Measurements from ENCODE around the gene RPTOR. TPM values are rescaled to one million over a fixed set of nuclear protein-coding genes. Genes with fewer than 3 reads are reported as not detected.
A peak's percentile ranks its signal among the peaks of the same experiment; 100 is the strongest.

The RPTOR gene
- polyA plus RNA-seq, 1 donor (not counting 4 experiments of a cell fraction or from before 2014, with no cell fraction given), result 4.0 TPM

- Histone ChIP-seq H3K4me1 (ENCODE audit: control insufficient read depth, extremely low read depth, insufficient read depth, low read length) (no peaks in the 10 kb centered on the region), H3K27me3 (ENCODE audit: control insufficient read depth, extremely low read depth, insufficient read depth, low read length) (no peaks in the 10 kb centered on the region), H2AFZ (ENCODE audit: control insufficient read depth, low read length) (no peak overlapping the region), H3K4me2 (ENCODE audit: control insufficient read depth, extremely low read depth, insufficient read depth, low read depth, low read length) (no peak overlapping the region), H4K20me1 (ENCODE audit: control insufficient read depth, extremely low read depth, insufficient read depth, low read length) (no peaks in the 10 kb centered on the region), H3K79me2 (ENCODE audit: control insufficient read depth, insufficient read depth, low read length) (no peaks in the 10 kb centered on the region), H3K9me1 (ENCODE audit: control insufficient read depth, extremely low read depth, insufficient read depth, low read length) (no peaks in the 10 kb centered on the region), H3K4me3 (ENCODE audit: control insufficient read depth in 2 of 3, extremely low read depth in 1 of 3, insufficient read depth in 2 of 3, low read depth in 1 of 3, low read length in 3 of 3) (no peak overlapping the region), H3K36me3 (ENCODE audit: control insufficient read depth in 2 of 2, extremely low read depth in 1 of 2, insufficient read depth in 2 of 2, low read length in 2 of 2) (peaks cover 10 to 18% of the 10 kb centered on the region in 2 experiments), H3K9ac (ENCODE audit: control insufficient read depth, extremely low read depth, insufficient read depth, low read length) (no peak overlapping the region), H3K27ac (ENCODE audit: control insufficient read depth, insufficient read depth, low read length) (no peak overlapping the region), H3K9me3 (ENCODE audit: control insufficient read depth, low read depth, low read length) (no peaks in the 10 kb centered on the region)
- DNase-seq (ENCODE audit: low read depth, low spot score) (no peak), FAIRE-seq (no peak)
- TF ChIP-seq CTCF (optimal IDR thresholded peaks at IDR 0.05 in 1 of 3, IDR thresholded peaks at IDR 0.05 in 1 of 3, conservative IDR thresholded peaks at IDR 0.05 in 1 of 3; ENCODE audit: extremely low read depth in 1 of 3, insufficient read depth in 2 of 3, low read length in 3 of 3), result peak in 1 of 3 experiments; percentile 5
- no peak for TF ChIP-seq EZH2 (IDR thresholded peaks at IDR 0.05; ENCODE audit: low read length)
- dilution Hi-C loops (cut with MboI; ENCODE audit: extremely low pct_ligation_motif_present, low sequenced_read_pairs), result no loop called here
These were observed 378.8 kb downstream of the RPTOR start for GRCh38 chr17:80923211-80924110.

- no peaks in the 10 kb centered on the region for H3K4me1 ChIP-seq (ENCODE audit: control insufficient read depth, extremely low read depth, insufficient read depth, low read length)
- H3K27me3 ChIP-seq (ENCODE audit: control insufficient read depth, extremely low read depth, insufficient read depth, low read length), result no peaks in the 10 kb centered on the region
- H3K36me3 ChIP-seq (ENCODE audit: control insufficient read depth in 2 of 2, extremely low read depth in 1 of 2, insufficient read depth in 2 of 2, low read length in 2 of 2), result peaks cover 10 to 18% of the 10 kb centered on the region in 2 experiments
- H2AFZ ChIP-seq (ENCODE audit: control insufficient read depth, low read length), result no peak overlapping the region
- no peaks in the 10 kb centered on the region for H3K9me3 ChIP-seq (ENCODE audit: control insufficient read depth, low read depth, low read length)
- H3K27ac ChIP-seq (ENCODE audit: control insufficient read depth, insufficient read depth, low read length), result no peak overlapping the region
- no peak for TF ChIP-seq EZH2 (IDR thresholded peaks at IDR 0.05; ENCODE audit: low read length)
- TF ChIP-seq CTCF (optimal IDR thresholded peaks at IDR 0.05 in 1 of 3, IDR thresholded peaks at IDR 0.05 in 1 of 3, conservative IDR thresholded peaks at IDR 0.05 in 1 of 3; ENCODE audit: extremely low read depth in 1 of 3, insufficient read depth in 2 of 3, low read length in 3 of 3), result no peak
- no peak for DNase-seq (ENCODE audit: low read depth, low spot score)
- dilution Hi-C loops (cut with MboI; ENCODE audit: extremely low pct_ligation_motif_present, low sequenced_read_pairs), result no loop called here
- H3K4me3 ChIP-seq (ENCODE audit: control insufficient read depth in 2 of 3, extremely low read depth in 1 of 3, insufficient read depth in 2 of 3, low read depth in 1 of 3, low read length in 3 of 3), result no peak overlapping the region
- H3K9me1 ChIP-seq (ENCODE audit: control insufficient read depth, extremely low read depth, insufficient read depth, low read length), result no peaks in the 10 kb centered on the region
- H4K20me1 ChIP-seq (ENCODE audit: control insufficient read depth, extremely low read depth, insufficient read depth, low read length), result no peaks in the 10 kb centered on the region
- H3K79me2 ChIP-seq (ENCODE audit: control insufficient read depth, insufficient read depth, low read length), result no peaks in the 10 kb centered on the region
- H3K4me2 ChIP-seq (ENCODE audit: control insufficient read depth, extremely low read depth, insufficient read depth, low read depth, low read length), result no peak overlapping the region
- no peak overlapping the region for H3K9ac ChIP-seq (ENCODE audit: control insufficient read depth, extremely low read depth, insufficient read depth, low read length)
- no peak for FAIRE-seq
These were observed 379.6 kb downstream of the RPTOR start for GRCh38 chr17:80924111-80924806.

All from keratinocyte (primary cell).